Measurements from ENCODE around the gene IL17RA.

Gene IL17RA

GRCh38 chr22:17162731-17163130 lies 77.9 kb downstream of the IL17RA start:
- H3K27ac ChIP-seq = no peak overlapping the region
- TF ChIP-seq CTCF (conservative IDR thresholded peaks at IDR 0.05) (no peak), ZFX (IDR thresholded peaks at IDR 0.05) (no peak)

DNA sequence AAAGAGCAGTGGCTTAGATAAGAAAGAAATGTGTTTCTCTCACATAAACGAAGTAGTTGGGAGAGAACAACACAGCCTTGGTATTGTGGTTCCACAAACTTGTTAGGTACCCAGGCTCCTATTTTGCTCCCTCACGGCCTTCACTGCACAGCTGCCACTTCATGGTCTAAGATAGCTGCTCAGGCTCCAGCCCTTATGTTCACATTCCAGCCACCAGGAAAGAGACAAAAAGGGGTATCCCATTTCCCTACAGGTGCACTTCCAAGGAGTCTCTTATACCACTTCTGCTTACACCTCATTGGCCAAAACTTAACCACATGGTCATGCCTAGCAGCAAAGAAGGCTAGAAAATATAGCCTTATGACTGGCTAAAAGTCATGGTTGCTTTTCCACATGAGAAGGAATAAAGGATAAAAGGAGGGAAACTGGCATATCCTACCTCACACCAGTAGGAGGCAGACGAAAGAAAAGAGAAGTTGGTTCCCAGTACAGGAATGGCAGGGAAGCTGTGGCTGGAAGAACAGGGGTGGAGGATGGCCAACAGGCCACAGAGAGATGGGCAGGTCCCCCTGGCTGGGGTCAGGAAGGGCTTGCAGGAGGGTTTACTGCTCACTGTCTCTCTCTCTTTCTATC lies 79.7 kb downstream of the IL17RA start:
- TF ChIP-seq CTCF (conservative IDR thresholded peaks at IDR 0.05) (no peak; the same call in 1 of the 2 replicates), ZFX (IDR thresholded peaks at IDR 0.05) (no peak)
- H3K27ac ChIP-seq = no peak overlapping the region

Measured in C4-2B (cell line).